ENCODE measurements around the gene UBA1.
"Not testable (repeated sequence)": the region's sequence is repeated elsewhere in the genome, so short reads cannot be mapped to it uniquely, and the experiment has no call there.

Gene UBA1

GRCh38 chrX:47230136-47230868, 36.7 kb downstream of the UBA1 start:
- no peak for DNase-seq (ENCODE audit: low spot score)

DNA sequence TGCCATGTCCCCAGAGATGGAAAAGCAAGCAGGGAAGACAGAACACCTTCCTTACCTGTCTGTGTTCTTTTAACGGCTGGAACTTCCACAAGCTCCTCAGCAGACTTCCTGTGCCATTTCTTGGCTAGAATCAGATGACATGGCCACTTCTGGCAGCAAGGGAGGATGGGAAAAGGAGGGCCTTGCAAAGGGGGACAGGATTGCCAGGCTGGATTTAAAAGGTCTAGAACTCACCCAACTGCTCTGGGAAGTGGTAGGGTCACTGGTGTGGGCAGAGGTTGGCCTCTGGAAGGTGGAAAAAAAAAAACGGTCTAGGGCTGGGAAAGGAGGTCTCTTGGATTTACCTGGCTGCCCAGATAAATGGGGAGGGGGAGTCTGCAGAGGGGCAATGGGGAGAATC, 37.5 kb downstream of the UBA1 start:
- DNase-seq (ENCODE audit: low spot score): no peak

DNA sequence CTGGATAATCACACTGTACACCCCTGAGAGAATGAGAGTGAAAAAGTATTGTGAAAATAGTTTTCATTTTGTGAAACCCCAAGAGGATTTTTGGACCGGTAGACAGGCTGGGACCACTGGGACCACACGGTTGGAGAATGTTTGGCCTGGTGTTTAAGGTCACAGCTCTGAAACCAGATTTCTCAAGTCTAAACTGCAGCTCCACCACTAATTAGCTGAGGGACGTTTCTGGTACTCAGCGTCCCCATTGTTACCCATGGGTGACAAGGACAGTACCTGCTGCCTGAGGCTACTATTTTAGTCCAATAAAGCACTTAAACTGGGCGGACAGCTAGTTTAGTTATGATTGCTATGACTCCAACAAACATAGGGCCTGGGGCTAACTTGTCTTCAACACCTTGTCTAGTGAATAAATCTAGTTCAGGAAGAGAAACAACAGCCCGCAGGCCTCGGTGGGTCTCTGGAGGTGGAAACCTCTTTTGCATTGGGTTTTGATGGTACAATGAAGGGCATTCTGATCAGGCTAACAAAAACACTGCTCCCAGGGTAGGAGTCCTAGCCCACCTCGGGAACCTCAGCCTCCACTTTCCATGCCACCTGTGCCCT, 38.7 kb downstream of the UBA1 start:
- DNase-seq (ENCODE audit: low spot score): no peak

DNA sequence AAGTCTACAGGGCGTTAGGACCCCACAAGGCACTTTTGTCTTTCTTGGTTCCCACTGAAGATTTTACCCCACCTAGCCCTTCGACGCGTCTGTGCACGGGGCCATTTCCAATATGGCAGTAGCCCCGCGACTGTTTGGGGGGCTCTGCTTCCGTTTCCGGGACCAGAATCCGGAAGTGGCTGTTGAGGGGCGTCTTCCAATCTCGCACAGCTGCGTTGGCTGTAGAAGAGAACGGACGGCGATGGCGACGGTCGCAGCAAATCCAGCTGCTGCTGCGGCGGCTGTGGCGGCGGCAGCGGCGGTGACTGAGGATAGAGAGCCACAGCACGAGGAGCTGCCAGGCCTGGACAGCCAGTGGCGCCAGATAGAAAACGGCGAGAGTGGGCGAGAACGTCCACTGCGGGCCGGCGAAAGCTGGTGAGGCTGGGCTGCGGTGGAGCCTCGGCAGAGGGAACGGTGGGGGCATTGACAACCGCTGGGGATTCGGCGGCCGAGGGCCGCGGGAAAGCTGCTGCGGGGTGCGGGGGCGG, 39.2 kb downstream of the UBA1 start, which contains the start of gene USP11:
USP11 (plus strand) TSS at position 207 of the 530 bp plus-strand sequence; CDS start at position 242, 35 bp downstream.
- peak; percentile 45 for DNase-seq (ENCODE audit: low spot score)

- peak; percentile 89 for DNase-seq (ENCODE audit: low spot score)
Observed at GRCh38 chrX:47233333-47234113, 39.9 kb downstream of the UBA1 start.

DNA sequence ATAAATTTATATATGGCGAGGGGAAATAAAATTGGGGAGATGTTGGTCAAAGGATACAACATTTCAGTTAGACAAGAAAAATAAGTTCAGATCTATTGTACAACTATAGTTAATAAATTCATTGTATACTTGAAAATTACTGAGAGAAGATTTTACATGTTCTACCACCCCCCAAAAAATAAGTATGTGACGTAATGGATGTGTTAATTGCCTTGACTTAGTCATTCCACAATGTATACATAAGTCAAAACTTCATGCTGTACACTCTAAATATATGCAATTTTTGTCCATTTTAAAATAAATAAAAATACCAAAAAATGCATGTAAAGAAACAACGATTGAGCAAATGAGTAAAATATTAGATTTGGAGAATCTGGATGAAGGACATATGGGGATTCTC, 41.0 kb downstream of the UBA1 start:
- DNase-seq (ENCODE audit: low spot score): no peak

DNA sequence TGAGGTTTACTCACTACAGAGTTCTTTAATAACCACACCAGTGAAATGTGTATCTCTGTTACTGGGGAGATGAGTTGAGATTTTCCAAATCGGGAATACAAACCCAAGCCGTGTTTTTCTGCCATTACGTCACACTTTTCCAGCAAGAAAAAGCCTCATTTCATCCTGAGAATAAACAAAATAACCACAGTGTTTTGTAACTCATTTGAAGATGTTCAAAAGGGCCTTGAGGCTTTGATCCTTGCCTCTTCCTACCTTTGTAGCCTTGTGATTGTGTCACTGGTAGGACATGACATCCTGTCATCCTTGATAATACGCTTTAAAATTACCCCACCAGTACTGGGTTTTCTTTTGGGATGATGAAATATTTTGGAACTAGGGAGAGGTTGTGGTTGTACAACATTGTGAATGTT, 42.1 kb downstream of the UBA1 start:
- DNase-seq (ENCODE audit: low spot score): no peak

GRCh38 chrX:47239199-47239598, 45.6 kb downstream of the UBA1 start:
- DNase-seq (ENCODE audit: low spot score): no peak

- no peak for DNase-seq (ENCODE audit: low spot score)
Observed at GRCh38 chrX:47239898-47240545, 46.4 kb downstream of the UBA1 start.

DNA sequence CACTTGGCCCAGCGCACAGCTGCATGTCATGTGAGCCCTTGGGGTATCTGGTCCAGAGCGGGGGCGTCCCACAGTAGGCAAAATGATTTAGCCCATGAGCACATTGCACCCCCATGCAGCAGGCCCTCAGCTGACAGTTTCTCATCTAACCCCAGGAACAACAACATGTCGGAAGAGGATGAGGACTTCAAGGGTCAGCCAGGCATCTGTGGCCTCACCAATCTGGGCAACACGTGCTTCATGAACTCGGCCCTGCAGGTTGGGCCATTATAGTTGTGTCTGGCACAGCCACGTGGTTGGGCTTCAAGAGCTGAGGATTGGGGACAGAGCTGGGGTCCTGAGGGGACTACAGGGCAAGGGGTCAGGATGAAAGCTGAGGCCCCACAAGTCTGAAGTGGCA, 47.0 kb downstream of the UBA1 start:
- no peak for DNase-seq (ENCODE audit: low spot score)

DNA sequence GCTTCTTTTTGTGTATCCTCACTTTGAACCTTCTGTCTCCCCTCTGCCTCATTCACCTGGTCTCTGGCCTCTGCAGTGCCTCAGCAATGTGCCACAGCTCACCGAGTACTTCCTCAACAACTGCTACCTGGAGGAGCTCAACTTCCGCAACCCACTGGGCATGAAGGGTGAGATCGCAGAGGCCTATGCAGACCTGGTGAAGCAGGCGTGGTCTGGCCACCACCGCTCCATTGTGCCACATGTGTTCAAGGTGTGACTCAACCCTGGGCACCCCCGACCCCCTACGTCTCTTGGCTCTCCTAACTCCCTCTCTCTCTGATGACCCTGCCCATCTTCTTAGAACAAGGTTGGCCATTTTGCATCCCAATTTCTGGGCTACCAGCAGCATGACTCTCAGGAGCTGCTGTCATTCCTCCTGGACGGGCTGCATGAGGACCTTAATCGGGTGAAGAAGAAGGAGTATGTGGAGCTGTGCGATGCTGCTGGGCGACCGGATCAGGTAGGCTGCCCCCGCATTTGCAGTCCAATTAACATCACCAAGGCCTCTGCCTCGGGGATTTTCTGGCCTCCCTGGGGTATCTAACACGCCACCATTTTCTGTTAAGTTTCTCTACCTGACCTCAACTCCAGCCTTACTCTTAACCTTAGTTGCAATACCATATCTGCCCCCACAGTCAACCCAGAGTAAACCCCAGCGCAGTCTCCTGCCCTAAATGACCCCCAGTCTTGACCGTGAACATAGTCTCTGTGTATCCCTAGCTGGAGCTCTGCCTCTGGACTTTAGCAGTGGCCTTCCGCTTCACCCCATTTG, 47.8 kb downstream of the UBA1 start:
- no peak for DNase-seq (ENCODE audit: low spot score)

GRCh38 chrX:47242321-47242720, 48.7 kb downstream of the UBA1 start:
- no peak for DNase-seq (ENCODE audit: low spot score)

DNA sequence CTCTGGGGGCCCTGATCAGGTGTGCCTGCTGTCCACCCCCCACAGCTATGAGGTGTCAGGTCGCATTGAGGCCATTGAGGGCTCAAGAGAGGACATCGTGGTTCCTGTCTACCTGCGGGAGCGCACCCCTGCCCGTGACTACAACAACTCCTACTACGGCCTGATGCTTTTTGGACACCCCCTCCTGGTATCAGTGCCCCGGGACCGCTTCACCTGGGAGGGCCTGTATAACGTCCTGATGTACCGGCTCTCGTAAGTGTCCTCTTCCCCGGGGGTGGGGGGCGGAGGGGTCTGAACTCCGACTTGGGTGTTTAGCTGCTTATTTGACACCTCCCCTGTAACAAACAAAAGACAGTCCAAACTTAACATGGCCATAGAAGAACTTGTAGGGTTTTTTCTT, 49.7 kb downstream of the UBA1 start:
- no peak for DNase-seq (ENCODE audit: low spot score)

DNA sequence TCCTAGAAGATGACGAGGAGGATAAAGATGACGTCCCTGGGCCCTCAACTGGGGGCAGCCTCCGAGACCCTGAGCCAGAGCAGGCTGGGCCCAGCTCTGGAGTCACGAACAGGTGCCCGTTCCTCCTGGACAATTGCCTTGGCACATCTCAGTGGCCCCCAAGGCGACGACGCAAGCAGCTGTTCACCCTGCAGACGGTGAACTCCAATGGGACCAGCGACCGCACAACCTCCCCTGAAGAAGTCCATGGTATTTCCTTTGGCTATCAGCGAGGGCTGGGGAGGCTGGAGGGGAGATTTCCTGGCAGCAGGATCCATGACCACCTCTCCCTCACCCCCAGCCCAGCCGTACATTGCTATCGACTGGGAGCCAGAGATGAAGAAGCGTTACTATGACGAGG, 51.0 kb downstream of the UBA1 start:
- DNase-seq (ENCODE audit: low spot score): no peak

GRCh38 chrX:47245156-47245555, 51.5 kb downstream of the UBA1 start:
- no peak for DNase-seq (ENCODE audit: low spot score)

- peak; percentile 24 for DNase-seq (ENCODE audit: low spot score)
Observed at GRCh38 chrX:47247206-47247998, 53.8 kb downstream of the UBA1 start.

DNA sequence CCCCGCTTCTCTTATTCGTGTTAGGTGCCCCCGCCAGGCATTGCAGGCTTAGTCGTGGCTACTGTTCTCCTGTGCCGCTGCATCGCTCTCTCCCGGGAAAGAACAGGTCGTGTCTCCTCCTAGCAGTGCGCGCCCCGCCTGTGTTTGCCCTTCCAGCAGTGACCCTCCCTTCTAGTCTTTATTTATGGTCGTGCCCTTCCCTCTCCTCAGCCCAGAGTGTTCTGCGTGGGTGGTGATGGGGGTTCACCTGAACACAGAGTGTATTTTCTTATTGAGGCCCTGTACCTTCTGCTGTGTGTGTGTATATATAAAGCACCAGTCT, 54.3 kb downstream of the UBA1 start:
- no peak for DNase-seq (ENCODE audit: low spot score)

DNA sequence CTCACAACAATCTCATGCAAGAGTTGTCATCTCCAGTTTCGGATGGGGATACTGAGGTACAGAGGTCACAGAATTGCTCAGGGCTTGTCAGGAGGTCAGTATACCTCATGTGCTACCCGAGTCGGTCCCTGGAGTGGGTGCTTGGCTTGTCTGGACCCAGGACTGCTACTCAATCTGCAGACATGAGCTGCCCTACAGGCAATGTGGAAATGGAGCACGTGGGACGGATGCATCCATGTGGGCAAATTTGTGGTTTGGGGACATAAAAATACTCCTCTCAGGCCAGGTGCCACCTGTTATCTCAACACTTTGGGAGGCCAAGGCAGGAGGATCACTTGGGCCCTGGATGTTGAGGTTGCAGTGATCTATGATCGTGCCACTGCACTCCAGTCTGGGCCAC, 54.9 kb downstream of the UBA1 start:
- no peak for DNase-seq (ENCODE audit: low spot score)

DNA sequence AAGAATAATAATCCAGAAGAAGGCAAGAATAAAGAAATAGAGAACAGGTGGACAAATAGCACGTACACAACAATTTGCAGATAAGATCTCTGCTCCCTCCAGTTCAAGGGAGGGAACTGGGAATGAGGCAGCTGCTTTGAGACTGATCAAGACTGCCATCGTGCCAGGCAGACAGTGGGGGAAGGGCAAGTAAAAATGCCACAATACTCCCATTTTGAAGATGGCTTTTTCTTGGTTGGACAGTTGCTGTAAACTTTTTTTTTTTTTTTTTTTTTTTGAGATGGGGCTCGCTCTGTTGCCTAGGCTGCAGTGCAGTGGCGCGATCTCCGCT, 56.4 kb downstream of the UBA1 start:
- DNase-seq (ENCODE audit: low spot score): no peak

DNA sequence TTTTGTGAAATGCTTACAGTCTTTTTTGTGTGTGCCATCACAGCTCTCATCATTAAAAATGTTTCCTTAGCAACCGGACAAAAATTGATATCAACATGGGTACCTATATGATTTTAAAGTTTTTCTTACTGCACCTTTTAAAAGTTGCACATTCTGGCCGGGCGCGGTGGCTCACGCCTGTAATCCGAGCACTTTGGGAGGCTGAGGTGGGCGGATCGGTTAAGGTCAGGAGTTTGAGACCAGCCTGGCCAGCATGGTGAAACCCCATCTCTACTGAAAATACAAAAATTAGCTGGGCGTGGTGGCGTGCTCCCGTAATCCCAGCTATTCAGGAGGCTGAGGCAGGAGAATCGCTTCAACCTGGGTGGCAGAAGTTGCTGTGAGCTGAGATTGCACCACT, 64.0 kb downstream of the UBA1 start:
- not testable (repeated sequence) for DNase-seq (ENCODE audit: low spot score)

Data from AG08396 (cell line).